Measurements from ENCODE around the gene F7.

- no peak for TF ChIP-seq FOXJ3 (CRISPR knock-in tag; IDR thresholded peaks at IDR 0.05; ENCODE audit: borderline replicate concordance)
- TF ChIP-seq SMAD3 (CRISPR knock-in tag; IDR thresholded peaks at IDR 0.05; ENCODE audit: borderline replicate concordance): no peak
- no peak for TF ChIP-seq ZNF281 (CRISPR knock-in tag; IDR thresholded peaks at IDR 0.05)
- no peak for TF ChIP-seq MYBL2 (CRISPR knock-in tag; IDR thresholded peaks at IDR 0.05)
- TF ChIP-seq ATF2 (CRISPR knock-in tag; IDR thresholded peaks at IDR 0.05; ENCODE audit: borderline replicate concordance, low read depth): no peak
Measured at GRCh38 chr13:113137691-113138298, 32.2 kb downstream of the F7 start.

All from WTC11 (cell line).